Thyroid gland (tissue), 4 donors: ENCODE data around the gene EPDR1. TPM values are rescaled to one million over a fixed set of nuclear protein-coding genes. Genes with fewer than 3 reads are reported as not detected.

ENCODE experiments used
- DNase-seq, 2 donors: peaks; one replicate each; pipeline ENCODE4 v3.0.0-alpha.2; 2019
- H3K27ac ChIP-seq, 3 donors: fragments of 200-600 bp; sonication (generic); 1 replicate in 2 of 3; 2 replicates in 1 of 3; pipeline ENCODE4 v1.5.1; 2016 to 2019; ENCODE audit warnings: mild to moderate bottlenecking in 1 of 3, moderate library complexity in 1 of 3
- H3K27me3 ChIP-seq: fragments of 200-600 bp; sonication (generic); one replicate; pipeline ENCODE4 v1.5.1; 2019
- H3K36me3 ChIP-seq, 2 donors: fragments of 200-600 bp; sonication (generic); one replicate each; pipeline ENCODE4 v1.5.1; 2016 to 2019
- H3K4me1 ChIP-seq, 2 donors: fragments of 200-600 bp; sonication (generic); one replicate each; pipeline ENCODE4 v1.5.1; 2017 to 2019
- H3K4me3 ChIP-seq, 3 donors: fragments of 200-600 bp; sonication (generic); replicated peaks in 1 of 3; 1 replicate in 2 of 3; 2 replicates in 1 of 3; pipeline ENCODE4 v1.5.1; 2016; ENCODE audit warnings: mild to moderate bottlenecking in 1 of 3
- H3K9me3 ChIP-seq: fragments of 200-600 bp; sonication (generic); one replicate; pipeline ENCODE4 v1.5.1; 2017
- POLR2A ChIP-seq, 2 donors: fragments of 450-650 bp; IDR thresholded peaks; one replicate each; pipeline ENCODE4 v1.6.1; 2017; ENCODE audit warnings: antibody characterized with exemption in 2 of 2, mild to moderate bottlenecking in 2 of 2, moderate library complexity in 1 of 2
- WGBS, 2 donors: methylation state at CpG; one replicate each; pipeline ENCODE4 v1.1.5; 2017; 5-methylcytosine and 5-hydroxymethylcytosine counted together
- intact Hi-C: fragments of 100-400 bp; cut with DNase I; formaldehyde crosslinking; loops from one replicate; pipeline ENCODE4 v1.15.1; 2023
- total RNA-seq, 4 donors: library from RNA; depleted of rRNA; stranded (reverse); fragments of >200 nt; gene quantifications; one replicate each; pipeline ENCODE4 v1.2.3, GENCODE V29; 2016
- TF ChIP-seq, protein P1 (sequence below), 6 experiments: fragments of 200-600 bp in 3 of 6; fragments of 450-650 bp in 3 of 6; sonication (generic) in 3 of 6; IDR thresholded peaks; one replicate each; pipeline ENCODE4 v1.5.1; 2016 to 2019; ENCODE audit warnings: antibody characterized with exemption in 6 of 6, mild to moderate bottlenecking in 2 of 6, inconsistent platforms in 1 of 6, moderate library complexity in 1 of 6

EPDR1 gene
- total RNA-seq, result 100 to 1,000 TPM in 1 of 4 donors, 10 to 100 TPM in 3; 66.9 to 105 (median 77.3) TPM

DNA sequence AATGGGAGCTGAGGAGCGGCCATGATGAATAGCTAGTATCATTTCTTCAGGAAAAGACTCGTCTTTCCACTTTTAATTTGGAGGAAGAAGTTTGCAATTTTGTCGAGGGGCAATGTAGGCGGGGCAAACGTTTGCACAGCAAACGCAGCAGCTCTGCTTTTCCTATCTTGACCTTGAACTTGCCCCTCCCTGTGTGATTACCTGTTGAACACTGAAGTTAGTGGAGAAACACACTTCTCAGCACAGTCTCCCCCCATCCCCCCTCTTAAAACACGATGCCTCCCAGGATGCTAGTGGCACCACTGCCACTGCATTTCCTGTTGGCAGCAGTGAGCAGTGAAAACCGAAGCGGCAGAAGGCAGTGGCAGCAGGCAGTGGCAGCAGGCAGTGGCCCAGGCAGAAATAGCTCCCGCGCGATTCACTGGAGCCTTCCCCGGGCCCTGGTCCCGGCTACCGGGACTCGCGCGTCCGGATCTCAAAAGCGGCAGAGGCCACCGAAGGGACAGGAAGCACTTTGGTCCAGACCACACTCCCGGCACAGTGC lies at the start of gene EPDR1:
EPDR1 (plus strand) TSS at position 336 of the 544 bp plus-strand sequence. CDS start 300 bp downstream, outside the sequence.
- Histone ChIP-seq H3K36me3 (no peaks in the 10 kb centered on the region), H3K4me3 (peak within 1 kb of the TSS; percentile 37 to 64 (median 56)), H3K4me1 (peaks cover 26 to 40% of the 10 kb centered on the region in 2 donors), H3K27me3 (no peaks in the 10 kb centered on the region), H3K27ac (peak within 1 kb of the TSS; percentile 89 to 98 (median 96)), H3K9me3 (no peaks in the 10 kb centered on the region)
- intact Hi-C loops, result no loop called here
- TF ChIP-seq POLR2A (IDR thresholded peaks at IDR 0.05), result peak; percentile 29 to 87
- TF ChIP-seq, protein P1, sequence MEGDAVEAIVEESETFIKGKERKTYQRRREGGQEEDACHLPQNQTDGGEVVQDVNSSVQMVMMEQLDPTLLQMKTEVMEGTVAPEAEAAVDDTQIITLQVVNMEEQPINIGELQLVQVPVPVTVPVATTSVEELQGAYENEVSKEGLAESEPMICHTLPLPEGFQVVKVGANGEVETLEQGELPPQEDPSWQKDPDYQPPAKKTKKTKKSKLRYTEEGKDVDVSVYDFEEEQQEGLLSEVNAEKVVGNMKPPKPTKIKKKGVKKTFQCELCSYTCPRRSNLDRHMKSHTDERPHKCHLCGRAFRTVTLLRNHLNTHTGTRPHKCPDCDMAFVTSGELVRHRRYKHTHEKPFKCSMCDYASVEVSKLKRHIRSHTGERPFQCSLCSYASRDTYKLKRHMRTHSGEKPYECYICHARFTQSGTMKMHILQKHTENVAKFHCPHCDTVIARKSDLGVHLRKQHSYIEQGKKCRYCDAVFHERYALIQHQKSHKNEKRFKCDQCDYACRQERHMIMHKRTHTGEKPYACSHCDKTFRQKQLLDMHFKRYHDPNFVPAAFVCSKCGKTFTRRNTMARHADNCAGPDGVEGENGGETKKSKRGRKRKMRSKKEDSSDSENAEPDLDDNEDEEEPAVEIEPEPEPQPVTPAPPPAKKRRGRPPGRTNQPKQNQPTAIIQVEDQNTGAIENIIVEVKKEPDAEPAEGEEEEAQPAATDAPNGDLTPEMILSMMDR (IDR thresholded peaks at IDR 0.05), result peak in 4 of 6 experiments; percentile 42 to 59 (median 48)
- peak; percentile 84 to 85 for DNase-seq
- 27 to 35% methylated on average over 8 to 9 of the region's 22 CpGs for WGBS, 2 donors

DNA sequence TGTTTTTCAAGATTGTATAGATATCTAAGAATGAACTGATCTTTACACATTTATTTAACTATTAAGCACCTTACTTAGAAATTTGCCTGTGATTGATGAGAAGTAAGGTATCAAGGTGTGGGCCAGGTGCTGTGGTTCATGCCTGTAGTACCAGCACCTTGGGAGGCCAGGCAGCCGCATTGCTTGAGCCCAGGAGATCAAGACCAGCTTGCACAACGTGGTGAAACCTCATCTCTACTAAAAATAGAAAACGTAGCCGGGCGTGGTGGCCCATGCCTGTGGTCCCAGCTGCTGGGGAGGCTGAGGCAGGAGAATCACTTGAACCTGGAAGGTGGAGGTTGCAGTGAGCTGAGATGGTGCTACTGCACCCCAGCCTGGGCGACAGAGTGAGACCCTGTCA lies 38.4 kb upstream of the EPDR1 start:
- TF ChIP-seq, protein P1 (IDR thresholded peaks at IDR 0.05), result no peak
- no peak for TF ChIP-seq POLR2A (IDR thresholded peaks at IDR 0.05)
- Histone ChIP-seq H3K9me3 (no peaks in the 10 kb centered on the region), H3K27ac (no peak overlapping the region), H3K4me1 (no peaks in the 10 kb centered on the region), H3K27me3 (no peaks in the 10 kb centered on the region), H3K4me3 (no peak overlapping the region), H3K36me3 (no peaks in the 10 kb centered on the region)
- intact Hi-C loops, result no loop called here
- 85 to 91% methylated on average over 6 of the region's 6 CpGs for WGBS, 2 donors
- DNase-seq, result no peak

DNA sequence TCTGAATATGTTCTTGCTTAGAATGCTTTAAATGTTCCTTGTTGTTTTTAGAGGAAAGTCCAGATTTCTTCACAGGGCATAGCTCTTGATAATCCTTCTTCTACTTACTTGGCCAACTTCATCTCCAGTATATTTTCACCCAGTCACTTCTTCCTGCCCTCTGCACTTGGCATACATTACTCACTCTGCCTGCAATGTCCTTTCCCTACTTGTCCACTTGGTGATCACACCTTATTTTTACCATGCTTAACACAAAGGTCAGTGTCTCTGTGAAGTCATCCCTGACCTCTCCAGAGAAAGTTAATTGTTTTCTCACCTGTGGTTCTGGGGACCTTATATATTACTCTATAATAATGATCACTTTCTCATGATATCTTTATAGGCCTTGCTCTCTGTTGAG lies 27.1 kb upstream of the EPDR1 start:
- intact Hi-C loops, result no loop called here
- TF ChIP-seq, protein P1 (IDR thresholded peaks at IDR 0.05), result no peak
- TF ChIP-seq POLR2A (IDR thresholded peaks at IDR 0.05), result no peak
- no peak overlapping the region for H3K4me3 ChIP-seq

DNA sequence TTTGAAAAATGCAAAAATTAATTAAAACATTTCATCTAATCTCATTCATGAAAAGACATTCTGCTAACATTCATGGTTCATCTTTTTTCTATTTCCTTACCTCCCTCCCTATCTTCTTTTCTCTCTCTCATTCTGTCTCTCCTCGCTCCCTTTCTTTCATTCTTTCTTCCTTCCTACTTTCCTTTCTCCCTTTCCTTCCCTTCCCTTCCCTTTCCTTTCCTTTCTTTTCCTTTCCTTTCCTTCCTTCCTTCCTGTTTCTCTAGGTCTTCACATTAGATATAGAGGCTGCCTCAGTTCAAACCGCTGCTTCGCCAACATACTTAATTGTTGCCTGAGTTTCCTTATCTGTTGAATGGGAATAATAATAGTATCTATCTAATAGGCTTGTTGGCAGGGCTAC lies 25.8 kb upstream of the EPDR1 start:
- TF ChIP-seq POLR2A (IDR thresholded peaks at IDR 0.05), result no peak
- TF ChIP-seq, protein P1 (IDR thresholded peaks at IDR 0.05), result no peak
- intact Hi-C loops, result no loop called here
- no peak overlapping the region for H3K4me3 ChIP-seq
- no peaks in the 10 kb centered on the region for H3K36me3 ChIP-seq
- H3K27me3 ChIP-seq, result no peaks in the 10 kb centered on the region
- no peaks in the 10 kb centered on the region for H3K4me1 ChIP-seq
- H3K9me3 ChIP-seq, result no peaks in the 10 kb centered on the region
- no peak for DNase-seq
- H3K27ac ChIP-seq, result no peak overlapping the region
- 92 to 95% methylated on average over 3 of the region's 3 CpGs for WGBS, 2 donors

More for the DNA sequence above, 27.1 kb upstream of the EPDR1 start:
- DNase-seq, result no peak
- H3K4me1 ChIP-seq, result no peaks in the 10 kb centered on the region
- no peaks in the 10 kb centered on the region for H3K36me3 ChIP-seq
- no peak overlapping the region for H3K27ac ChIP-seq
- no peaks in the 10 kb centered on the region for H3K27me3 ChIP-seq
- no peaks in the 10 kb centered on the region for H3K9me3 ChIP-seq

DNA sequence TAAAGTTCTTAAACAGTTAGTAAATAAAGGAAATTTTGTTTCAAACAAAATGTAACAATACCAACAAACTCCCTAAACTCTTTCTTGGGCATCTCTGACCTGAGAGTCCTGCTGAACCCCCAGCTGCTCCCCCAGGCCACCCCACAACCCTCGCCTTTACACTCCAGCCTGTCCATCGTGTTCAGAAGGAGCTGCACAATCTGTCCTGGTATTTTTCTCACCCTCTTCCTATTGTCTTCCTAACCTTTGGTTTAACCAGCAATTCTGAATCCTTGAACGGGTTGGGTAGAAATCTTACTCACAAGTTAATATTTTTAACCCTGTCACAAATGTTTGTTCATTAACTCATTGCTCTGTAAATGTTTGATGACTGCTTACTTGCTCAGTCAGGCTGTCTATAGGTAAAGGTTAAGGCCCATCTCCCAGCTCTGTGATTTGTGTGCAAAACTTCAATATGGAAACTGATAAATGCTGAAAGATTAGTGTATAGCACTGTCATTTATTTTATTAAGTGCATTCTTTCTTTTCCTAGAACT lies 20.7 kb upstream of the EPDR1 start:
- Histone ChIP-seq H3K27me3 (no peaks in the 10 kb centered on the region), H3K4me3 (no peak overlapping the region), H3K4me1 (peaks cover 8 to 11% of the 10 kb centered on the region in 2 donors), H3K9me3 (no peaks in the 10 kb centered on the region), H3K27ac (no peak overlapping the region), H3K36me3 (no peaks in the 10 kb centered on the region)
- DNase-seq, result no peak
- intact Hi-C loops, result loop anchor here (5.0 kb wide), 1 partner anchor 318 kb away; no protein-coding TSS in a partner anchor
- TF ChIP-seq, protein P1 (IDR thresholded peaks at IDR 0.05), result no peak
- no peak for TF ChIP-seq POLR2A (IDR thresholded peaks at IDR 0.05)
- 80 to 81% methylated on average over 3 of the region's 3 CpGs for WGBS, 2 donors
